Colonic mucosa (tissue), 4 donors: ENCODE results near the gene MADD. TPM values are rescaled to one million over a fixed set of nuclear protein-coding genes. Genes with fewer than 3 reads are reported as not detected.

Experiments
- DNase-seq: peaks from one replicate; pipeline ENCODE4 v3.0.0-alpha.2; 2020
- H3K27ac ChIP-seq: fragments of 200-600 bp; one replicate; pipeline ENCODE4 v1.8.0; 2021
- H3K27me3 ChIP-seq: fragments of 200-600 bp; one replicate; pipeline ENCODE4 v1.8.0; 2021
- H3K36me3 ChIP-seq: fragments of 200-600 bp; one replicate; pipeline ENCODE4 v1.8.0; 2021
- H3K4me1 ChIP-seq: fragments of 200-600 bp; one replicate; pipeline ENCODE4 v1.8.0; 2021; ENCODE audit warnings: mild to moderate bottlenecking
- H3K4me3 ChIP-seq: fragments of 200-600 bp; one replicate; pipeline ENCODE4 v1.8.0; 2021
- H3K9ac ChIP-seq, 2 donors: one replicate each; pipeline ENCODE4 v1.7.0; 2013; ENCODE audit warnings: control low read depth in 2 of 2, low read depth in 2 of 2, low read length in 2 of 2
- H3K9me3 ChIP-seq: fragments of 200-600 bp; one replicate; pipeline ENCODE4 v1.8.0; 2021
- CTCF ChIP-seq: fragments of 200-600 bp; IDR thresholded peaks from one replicate; pipeline ENCODE4 v1.8.0; 2022; ENCODE audit warnings: antibody characterized with exemption, mild to moderate bottlenecking
- intact Hi-C: fragments of 100-400 bp; cut with DNase I; formaldehyde crosslinking; loops from one replicate; pipeline ENCODE4 v1.14.1; 2022
- total RNA-seq, 2 donors: library from RNA; stranded (reverse); fragmentation: NEBNext Ultra II Directional in 1 of 2; extraction: Animal tissue kit (Norgen Biotek cat#: 25700) in 1 of 2; gene quantifications; one replicate each; pipeline ENCODE4 v1.2.1, GENCODE V29; 2021
- donor health status: healthy.
- donor health status: DM: no; HTN: no; CAD: no.
- donor health status: DM: no; HTN: no; CAD: no.

MADD gene
- total RNA-seq, 2 donors from 2014 or later, result 35.5 to 45.9 TPM

- Histone ChIP-seq H3K27me3 (no peaks in the 10 kb centered on the region), H3K4me3 (peak overlapping the region; percentile 30), H3K27ac (peak overlapping the region; percentile 55), H3K9me3 (no peaks in the 10 kb centered on the region), H3K9ac (peak overlapping the region; percentile 31 to 68), H3K4me1 (no peaks in the 10 kb centered on the region), H3K36me3 (no peaks in the 10 kb centered on the region)
- DNase-seq, result no peak
- TF ChIP-seq CTCF, result no peak
- intact Hi-C loops, result loop anchor here (5.0 to 10.0 kb wide), 2 partner anchors 75 to 477 kb away; no protein-coding TSS in a partner anchor
Measured at GRCh38 chr11:47377571-47378009, 107.7 kb downstream of the MADD start.

GRCh38 chr11:47378010-47378835 lies 108.3 kb downstream of the MADD start, which contains the start of gene SPI1:
Gene SPI1 (minus strand): TSS chr11:47378547. CDS start chr11:47378353, 194 bp downstream.
- DNase-seq, result peak; percentile 49
- peak within 1 kb of the TSS; percentile 55 for H3K27ac ChIP-seq
- intact Hi-C loops, result loop anchor here (5.0 to 10.0 kb wide), 2 partner anchors 74 to 477 kb away; no protein-coding TSS in a partner anchor
- H3K27me3 ChIP-seq, result no peaks in the 10 kb centered on the region
- H3K4me1 ChIP-seq, result no peaks in the 10 kb centered on the region
- H3K9me3 ChIP-seq, result no peaks in the 10 kb centered on the region
- H3K4me3 ChIP-seq, result peak within 1 kb of the TSS; percentile 30
- TF ChIP-seq CTCF, result no peak
- H3K9ac ChIP-seq, result peak within 1 kb of the TSS; percentile 31 to 68
- H3K36me3 ChIP-seq, result no peaks in the 10 kb centered on the region

- intact Hi-C loops, result loop anchor here (5.0 to 10.0 kb wide), 2 partner anchors 73 to 476 kb away; no protein-coding TSS in a partner anchor
- no peak for DNase-seq
- Histone ChIP-seq H3K4me1 (no peaks in the 10 kb centered on the region), H3K9me3 (no peaks in the 10 kb centered on the region), H3K36me3 (no peaks in the 10 kb centered on the region), H3K27me3 (no peaks in the 10 kb centered on the region), H3K4me3 (no peak overlapping the region), H3K9ac (peak overlapping the region in 1 of 2 donors; percentile 33), H3K27ac (peak overlapping the region; percentile 37)
- TF ChIP-seq CTCF, result no peak
Measured at GRCh38 chr11:47378836-47379170, 108.9 kb downstream of the MADD start.

- Histone ChIP-seq H3K9ac (no peak overlapping the region), H3K27ac (no peak overlapping the region), H3K4me1 (no peaks in the 10 kb centered on the region), H3K9me3 (no peaks in the 10 kb centered on the region), H3K4me3 (no peak overlapping the region), H3K36me3 (no peaks in the 10 kb centered on the region), H3K27me3 (no peaks in the 10 kb centered on the region)
- intact Hi-C loops, result loop anchor here (5.0 to 10.0 kb wide), 2 partner anchors 73 to 475 kb away; no protein-coding TSS in a partner anchor
- TF ChIP-seq CTCF, result no peak
- DNase-seq, result no peak
Measured at GRCh38 chr11:47379317-47379716, 109.4 kb downstream of the MADD start.

Other genes with a start within 250 kb of the MADD start
- gene ARFGAP2, start 93.3 kb upstream of the MADD start, total RNA-seq, result 100 to 1,000 TPM in 1 of 2 donors, 10 to 100 TPM in 1; 64.6 to 109 TPM
- gene PACSIN3, start 83.7 kb upstream of the MADD start, total RNA-seq, result 10 to 100 TPM in 1 of 2 donors, 1 to 10 TPM in 1; 3.2 to 11.2 TPM
- 10 to 100 TPM; 28.0 to 46.5 TPM for gene DDB2, start 55.2 kb upstream of the MADD start, total RNA-seq
- gene ACP2, start 21.3 kb upstream of the MADD start, total RNA-seq, result 10 to 100 TPM; 35.3 to 39.7 TPM
- gene NR1H3, start 12.1 kb upstream of the MADD start, total RNA-seq, result 10 to 100 TPM; 28.3 to 43.1 TPM
- gene MYBPC3, start 82.6 kb downstream of the MADD start, total RNA-seq, result under 1 TPM in 1 of 2 donors, not detected in 1; 0.42 TPM
- 10 to 100 TPM in 1 of 2 donors, 1 to 10 TPM in 1; 4.7 to 11.9 TPM for gene SPI1, start 108.4 kb downstream of the MADD start, total RNA-seq
- 10 to 100 TPM; 14.3 to 18.6 TPM for gene SLC39A13, start 138.5 kb downstream of the MADD start, total RNA-seq
- 100 to 1,000 TPM in 1 of 2 donors, 10 to 100 TPM in 1; 74.4 to 152 TPM for gene PSMC3, start 156.3 kb downstream of the MADD start, total RNA-seq
- not detected for gene RAPSN, start 179.0 kb downstream of the MADD start, total RNA-seq